B cell (primary cell): Measurements from ENCODE around the gene SORL1-AS1.

Source experiments
- ATAC-seq: fragments of 200-7000 bp; cut with Tn5 transposase; one replicate; pipeline ENCODE4 v1.10.0; 2021; ENCODE audit warnings: low read depth, mild to moderate bottlenecking, moderate number of reproducible peaks, moderate library complexity
- CTCF ChIA-PET: fragments of 350-600 bp; sonication (Branson Sonifier 250); formaldehyde crosslinking; loops from one replicate; lab custom pipeline; 2021; ENCODE audit warnings: antibody characterized with exemption, inconsistent platforms; lab: Charles Lee
- POLR2A ChIA-PET: fragments of 350-600 bp; sonication (Branson Sonifier 250); formaldehyde crosslinking; loops from one replicate; lab custom pipeline; 2021; ENCODE audit warnings: antibody characterized with exemption; lab: Charles Lee
- DNase-seq: peaks from one replicate; pipeline ENCODE4 v3.0.0; 2013
- H2AFZ ChIP-seq: 2 replicates; pipeline ENCODE4 v1.6.1; 2012; ENCODE audit warnings: mild to moderate bottlenecking, low read depth, low read length; ENCODE audit not compliant: insufficient read depth, poor library complexity, severe bottlenecking
- H3K27ac ChIP-seq, 2 donors: 1 replicate in 1 of 2; 2 replicates in 1 of 2; pipeline ENCODE4 v1.5.1; 2012 to 2013; ENCODE audit warnings: low read length in 2 of 2, mild to moderate bottlenecking in 2 of 2, moderate library complexity in 1 of 2
- H3K27me3 ChIP-seq, 4 experiments: fragments of 200-600 bp in 1 of 4; sonication (generic) in 1 of 4; replicated peaks in 1 of 4; 1 replicate in 2 of 4; 2 replicates in 2 of 4; pipeline versions ENCODE4 v1.6.1 to v1.7.0; 2013 to 2016; ENCODE audit warnings: low read length in 3 of 4, mild to moderate bottlenecking in 2 of 4, mixed read lengths in 1 of 4, moderate library complexity in 1 of 4; ENCODE audit not compliant: insufficient read depth in 4 of 4, control insufficient read depth in 3 of 4; ENCODE audit errors: control extremely low read depth in 1 of 4
- H3K36me3 ChIP-seq, 2 experiments: replicated peaks in 1 of 2; 1 replicate in 1 of 2; 2 replicates in 1 of 2; pipeline versions ENCODE4 v1.6.1 to v1.7.1; 2013; ENCODE audit warnings: low read length in 1 of 2; ENCODE audit not compliant: insufficient read depth in 2 of 2, control insufficient read depth in 1 of 2; ENCODE audit errors: control extremely low read depth in 1 of 2, extremely low read depth in 1 of 2
- H3K4me1 ChIP-seq, 2 donors: fragments of 200-600 bp in 1 of 2; sonication (generic) in 1 of 2; 1 replicate in 1 of 2; 2 replicates in 1 of 2; pipeline versions ENCODE4 v1.5.1 to v1.6.1; 2013 to 2017; ENCODE audit warnings: low read length in 2 of 2; ENCODE audit not compliant: control insufficient read depth in 2 of 2, insufficient read depth in 2 of 2
- H3K4me2 ChIP-seq: replicated peaks from 2 replicates; pipeline ENCODE3; 2012; ENCODE audit warnings: mild to moderate bottlenecking, low read depth, low read length; ENCODE audit not compliant: poor library complexity, severe bottlenecking
- H3K4me3 ChIP-seq, 5 experiments: fragments of 200-600 bp in 1 of 5; sonication (generic) in 1 of 5; 1 replicate in 3 of 5; 2 replicates in 2 of 5; pipeline versions ENCODE4 v1.5.1 to v1.7.0; 2011 to 2016; ENCODE audit warnings: low read length in 4 of 5, mild to moderate bottlenecking in 4 of 5, low read depth in 2 of 5, control low read depth in 1 of 5, moderate library complexity in 1 of 5; ENCODE audit not compliant: insufficient read depth in 1 of 5; ENCODE audit errors: control extremely low read depth in 1 of 5, extremely low read depth in 1 of 5
- H3K79me2 ChIP-seq: fragments of 200-600 bp; sonication (generic); one replicate; pipeline ENCODE4 v1.6.0; 2016; ENCODE audit warnings: low read length; ENCODE audit not compliant: control insufficient read depth, insufficient read depth
- H3K9ac ChIP-seq: fragments of 200-600 bp; sonication (generic); 2 replicates; pipeline ENCODE4 v1.6.1; 2017; ENCODE audit warnings: mild to moderate bottlenecking, low read length, moderate library complexity
- H3K9me3 ChIP-seq, 3 donors: one replicate each; pipeline versions ENCODE4 v1.6.1 to v1.7.1; 2013; ENCODE audit warnings: low read length in 2 of 3; ENCODE audit not compliant: control insufficient read depth in 2 of 3, insufficient read depth in 1 of 3; ENCODE audit errors: control extremely low read depth in 1 of 3
- H4K20me1 ChIP-seq: 2 replicates; pipeline ENCODE4 v1.6.0; 2012; ENCODE audit warnings: mild to moderate bottlenecking, low read length; ENCODE audit not compliant: insufficient read depth, control insufficient read depth, poor library complexity, severe bottlenecking
- H3K27ac Mint-ChIP-seq: one replicate; pipeline ENCODE4 v1.8.0; 2021; ENCODE audit warnings: mixed read lengths
- H3K27me3 Mint-ChIP-seq: one replicate; pipeline ENCODE4 v1.8.0; 2021; ENCODE audit warnings: mixed read lengths
- H3K4me1 Mint-ChIP-seq: one replicate; pipeline ENCODE4 v1.8.0; 2021; ENCODE audit warnings: mixed read lengths
- H3K4me3 Mint-ChIP-seq: one replicate; pipeline ENCODE4 v1.8.0; 2021; ENCODE audit warnings: mixed read lengths
- H3K9me3 Mint-ChIP-seq: one replicate; pipeline ENCODE4 v1.8.0; 2022; ENCODE audit warnings: mixed read lengths; ENCODE audit not compliant: insufficient read depth
- CTCF ChIP-seq: fragments of 200-600 bp; IDR thresholded peaks from one replicate; pipeline ENCODE4 v1.8.0; 2022; ENCODE audit warnings: antibody characterized with exemption, mild to moderate bottlenecking
- EZH2 ChIP-seq: IDR thresholded peaks from 2 replicates; pipeline ENCODE4 v1.6.1; 2012; ENCODE audit warnings: borderline replicate concordance, low read depth, mild to moderate bottlenecking, moderate library complexity, low read length; ENCODE audit not compliant: insufficient read depth, poor library complexity, severe bottlenecking
- WGBS: methylation state at CpG from one replicate; pipeline ENCODE4 v1.1.5; 2013; ENCODE audit warnings: missing lambda C conversion rate; ENCODE audit not compliant: insufficient coverage; 5-methylcytosine and 5-hydroxymethylcytosine counted together
- intact Hi-C: fragments of 100-400 bp; cut with micrococcal nuclease; formaldehyde crosslinking; loops from one replicate; pipeline ENCODE4 v1.10.0; 2022

SORL1-AS1 gene

GRCh38 chr11:121488641-121489040, 35.9 kb upstream of the SORL1-AS1 start:
- no peak overlapping the region for H2AFZ ChIP-seq
- H3K4me1 Mint-ChIP-seq: peaks cover 66% of the 10 kb centered on the region
- TF ChIP-seq CTCF (no peak), EZH2 (no peak)
- POLR2A ChIA-PET: interaction anchor here (0.6 kb wide), 1 partner anchor 1127 kb away, joined by 3 read pairs; no protein-coding TSS in a partner anchor
- intact Hi-C loops: no loop called here
- H3K27ac ChIP-seq: no peak overlapping the region
- CTCF ChIA-PET: no interaction called here
- peaks cover 0 to 18% of the 10 kb centered on the region in 2 experiments for H3K36me3 ChIP-seq
- 60% methylated on average over 1 of the region's 6 CpGs for WGBS
- peaks cover 38% of the 10 kb centered on the region for H3K79me2 ChIP-seq
- H3K9me3 Mint-ChIP-seq: no peaks in the 10 kb centered on the region
- no peak overlapping the region for H3K4me2 ChIP-seq
- no peak overlapping the region for H3K4me3 ChIP-seq
- H3K27me3 ChIP-seq: no peaks in the 10 kb centered on the region
- no peak overlapping the region for H3K4me3 Mint-ChIP-seq
- peaks cover 23 to 26% of the 10 kb centered on the region in 2 donors for H3K4me1 ChIP-seq
- H3K27ac Mint-ChIP-seq: no peak overlapping the region
- H3K9me3 ChIP-seq: no peaks in the 10 kb centered on the region
- H3K9ac ChIP-seq: no peak overlapping the region
- ATAC-seq (no peak), DNase-seq (no peak)
- H3K27me3 Mint-ChIP-seq: no peaks in the 10 kb centered on the region
- H4K20me1 ChIP-seq: no peaks in the 10 kb centered on the region

- peaks cover 0 to 18% of the 10 kb centered on the region in 2 experiments for H3K36me3 ChIP-seq
- no peak overlapping the region for H3K27ac ChIP-seq
- intact Hi-C loops: no loop called here
- no peaks in the 10 kb centered on the region for H3K27me3 Mint-ChIP-seq
- no peak overlapping the region for H3K27ac Mint-ChIP-seq
- H3K9ac ChIP-seq: no peak overlapping the region
- ATAC-seq (no peak), DNase-seq (no peak)
- no peak overlapping the region for H2AFZ ChIP-seq
- peaks cover 35% of the 10 kb centered on the region for H3K79me2 ChIP-seq
- H3K9me3 Mint-ChIP-seq: no peaks in the 10 kb centered on the region
- H3K9me3 ChIP-seq: no peaks in the 10 kb centered on the region
- CTCF ChIA-PET: interaction anchor here (1.2 kb wide), 1 partner anchor 169 kb away, joined by 3 read pairs; no protein-coding TSS in a partner anchor
- POLR2A ChIA-PET: interaction anchor here (0.6 kb wide), 1 partner anchor 1127 kb away, joined by 3 read pairs; no protein-coding TSS in a partner anchor
- H3K4me1 Mint-ChIP-seq: peaks cover 66% of the 10 kb centered on the region
- H3K4me2 ChIP-seq: no peak overlapping the region
- H4K20me1 ChIP-seq: no peaks in the 10 kb centered on the region
- 100% methylated on average over 1 of the region's 2 CpGs for whole genome bisulfite sequencing
- H3K27me3 ChIP-seq: no peaks in the 10 kb centered on the region
- peaks cover 23 to 26% of the 10 kb centered on the region in 2 donors for H3K4me1 ChIP-seq
- no peak overlapping the region for H3K4me3 ChIP-seq
- TF ChIP-seq CTCF: no peak
- no peak for TF ChIP-seq EZH2
- no peak overlapping the region for H3K4me3 Mint-ChIP-seq
Measured at GRCh38 chr11:121488170-121488569, 35.4 kb upstream of the SORL1-AS1 start.
